NCI-H524 (cell line): ENCODE data around the gene TTC9.

Experiments
- DNase-seq, 2 experiments: peaks; one replicate each; lab custom pipeline; 2025; lab: John Stamatoyannopoulos, UW

The TTC9 gene

GRCh38 chr14:70716483-70716882 lies 74.8 kb downstream of the TTC9 start:
- DNase-seq: no peak

- DNase-seq: peak; percentile 47 to 81
Observed at GRCh38 chr14:70716958-70717357, 75.2 kb downstream of the TTC9 start.

DNA sequence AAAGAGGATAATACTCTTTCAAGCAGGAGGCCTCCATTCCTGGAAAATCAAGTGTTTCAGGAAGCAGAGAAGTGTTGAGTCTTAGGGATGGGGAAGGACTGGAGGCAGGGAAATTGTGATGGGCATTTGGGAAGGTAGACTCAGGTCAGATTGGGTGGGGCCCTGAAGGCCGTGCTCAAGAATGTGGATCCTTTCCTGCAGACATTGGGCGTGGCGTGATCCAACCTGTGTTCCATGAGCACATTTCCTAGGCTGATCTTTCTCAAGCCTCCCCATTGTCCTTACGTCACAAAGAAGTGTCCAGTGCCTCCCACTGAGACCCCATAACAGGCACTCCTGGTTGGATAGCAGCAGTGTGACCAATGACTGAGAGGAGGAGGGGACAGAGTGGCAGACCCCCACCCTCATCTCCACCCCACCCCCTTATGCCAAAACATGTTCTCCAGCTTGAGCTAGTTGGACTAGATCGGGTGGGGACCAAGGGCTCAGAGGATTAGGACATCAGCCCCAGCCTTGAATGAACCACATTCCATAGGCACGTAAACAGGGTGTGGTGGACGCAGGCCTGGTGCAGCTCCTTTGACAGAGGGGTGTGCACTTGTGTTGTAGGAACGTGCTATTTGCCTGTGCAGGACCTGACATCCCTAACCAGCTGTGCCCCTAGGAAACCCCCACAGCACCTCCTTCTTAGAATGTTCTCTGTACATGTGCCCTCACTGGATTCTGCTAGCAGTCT lies 76.8 kb downstream of the TTC9 start:
- DNase-seq: no peak

GRCh38 chr14:70721542-70721941 lies 79.8 kb downstream of the TTC9 start:
- DNase-seq: no peak

DNA sequence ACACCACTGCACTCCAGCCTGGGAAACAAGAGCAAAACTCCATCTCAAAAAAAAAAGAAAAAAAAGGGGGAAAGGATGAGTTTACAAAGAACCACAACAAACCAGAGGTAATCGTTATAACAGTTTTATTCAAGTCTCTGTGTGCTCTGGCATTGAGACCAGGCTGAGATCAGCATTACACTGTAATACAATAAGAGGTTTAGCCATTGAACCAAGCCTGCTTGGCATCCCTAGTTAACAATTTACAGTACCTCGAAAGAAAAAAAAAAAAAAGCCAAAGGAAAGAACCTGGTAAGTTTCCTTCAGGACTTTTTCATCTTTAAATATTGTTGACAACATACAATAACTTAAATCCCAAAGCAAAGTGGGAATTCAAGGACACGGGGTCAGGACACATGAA lies 80.7 kb downstream of the TTC9 start:
- DNase-seq: no peak

GRCh38 chr14:70723276-70723675 lies 81.6 kb downstream of the TTC9 start:
- no peak for DNase-seq

DNA sequence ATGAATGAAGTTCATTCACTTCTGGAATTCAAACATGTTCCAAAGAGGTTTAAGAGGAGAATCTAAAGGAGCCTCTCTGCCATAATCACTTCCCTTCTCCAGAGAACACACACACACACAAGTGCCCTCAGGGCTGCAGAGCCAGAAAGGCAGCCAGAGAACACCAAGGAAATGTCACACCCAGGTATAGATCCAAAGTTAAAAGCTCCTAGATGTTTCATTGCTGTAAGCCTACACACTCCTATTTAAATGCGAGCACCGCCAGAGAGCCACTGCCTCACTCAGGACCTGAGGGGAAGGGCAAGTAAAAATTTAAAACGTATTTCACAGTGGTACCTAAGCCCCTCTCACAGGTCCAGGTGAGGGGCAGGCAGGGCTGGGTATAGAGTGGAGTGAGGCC lies 82.4 kb downstream of the TTC9 start:
- no peak for DNase-seq

DNA sequence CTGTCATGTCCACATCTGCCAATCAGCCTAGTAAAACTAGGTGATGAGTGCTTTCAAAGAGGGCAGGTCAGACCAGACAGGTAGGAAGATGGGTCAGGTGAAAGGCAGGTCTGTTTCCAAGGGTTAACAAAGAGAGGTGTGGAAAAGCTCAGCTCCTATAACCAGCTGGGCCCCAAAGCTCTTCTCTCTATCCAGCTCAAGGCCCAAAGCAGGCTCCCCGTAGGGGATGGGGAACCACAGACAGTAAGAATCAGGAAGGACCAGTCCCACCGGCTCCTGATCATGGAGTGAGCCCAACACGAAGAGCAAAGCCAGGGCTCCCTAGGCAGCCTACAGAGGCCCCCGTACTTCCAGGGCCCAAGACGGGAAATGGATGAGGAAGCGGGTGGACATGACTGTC lies 83.2 kb downstream of the TTC9 start:
- DNase-seq: no peak
